ENCODE measurements around the gene TMEM128.
A peak's percentile ranks its signal among the peaks of the same experiment; 100 is the strongest.
"Not testable (repeated sequence)": the region's sequence is repeated elsewhere in the genome, so short reads cannot be mapped to it uniquely, and the experiment has no call there.

Gene TMEM128

DNA sequence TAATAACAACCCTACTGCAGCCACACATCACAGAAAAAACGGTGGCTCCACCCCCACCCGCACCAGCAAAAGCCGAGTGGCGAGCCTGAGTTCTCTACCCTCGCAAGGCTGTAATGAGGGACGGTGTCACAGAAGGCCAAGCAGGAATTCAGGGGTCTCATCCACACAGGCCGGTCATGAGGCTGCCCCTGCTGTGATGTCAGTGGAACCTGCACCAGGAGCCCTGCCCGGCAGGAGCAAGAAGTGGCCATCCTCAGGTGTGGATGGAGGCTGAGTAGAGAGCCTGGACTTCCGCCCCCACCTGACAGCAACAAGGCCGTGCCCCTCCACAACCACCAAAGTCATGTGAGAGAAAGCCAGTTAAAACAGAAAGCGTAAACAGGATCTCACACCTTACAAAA, 21.3 kb upstream of the TMEM128 start:
- Mint-ChIP-seq H3K4me1 (ENCODE audit: low read depth) (peaks cover 15% of the 10 kb centered on the region), H3K9me3 (no peaks in the 10 kb centered on the region), H3K27ac (peak overlapping the region; percentile 70), H3K36me3 (ENCODE audit: low read depth) (peaks cover 67% of the 10 kb centered on the region), H3K27me3 (no peaks in the 10 kb centered on the region), H3K4me3 (peak overlapping the region; percentile 34)

DNA sequence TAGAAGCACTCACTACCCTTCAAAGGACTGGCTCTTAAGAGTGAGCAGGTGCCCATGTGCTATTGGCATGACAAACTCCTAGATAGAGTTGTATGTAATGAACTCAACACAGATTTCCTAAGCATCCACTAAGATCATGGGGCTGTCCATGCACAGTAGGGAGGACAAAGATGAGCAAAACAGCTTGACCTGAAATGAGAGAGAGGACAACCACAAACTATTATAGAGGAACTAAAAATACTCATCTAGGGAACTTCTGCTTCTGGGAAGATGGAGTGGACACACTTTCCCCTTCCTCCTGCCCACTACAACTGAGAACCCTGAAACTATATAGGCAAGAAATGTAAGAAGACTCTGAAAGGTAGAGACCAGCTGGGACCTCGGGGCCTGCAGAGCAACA, 20.8 kb upstream of the TMEM128 start:
- Mint-ChIP-seq H3K27ac (peak overlapping the region; percentile 70), H3K27me3 (no peaks in the 10 kb centered on the region), H3K4me3 (peak overlapping the region; percentile 24), H3K36me3 (ENCODE audit: low read depth) (peaks cover 63% of the 10 kb centered on the region), H3K4me1 (ENCODE audit: low read depth) (peaks cover 15% of the 10 kb centered on the region), H3K9me3 (no peaks in the 10 kb centered on the region)

DNA sequence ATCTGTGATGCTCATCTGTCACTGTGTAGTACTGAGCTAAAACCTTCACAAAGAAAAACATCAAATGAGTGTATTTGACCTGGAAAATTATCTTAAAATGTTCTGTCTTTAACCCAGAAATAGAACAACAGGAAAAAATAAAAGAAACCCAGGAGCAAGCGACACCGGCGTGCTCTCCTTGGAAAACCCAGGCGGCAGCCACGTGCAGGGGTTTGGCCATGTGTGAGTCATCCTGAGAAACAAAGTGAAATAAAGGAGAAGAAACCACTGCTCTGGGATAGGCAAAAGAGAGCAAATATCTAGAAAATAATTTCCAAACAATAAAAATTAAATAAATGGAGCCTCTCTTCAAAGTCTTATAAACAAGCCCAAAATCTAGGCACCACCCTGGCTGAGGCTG, 20.0 kb upstream of the TMEM128 start:
- Mint-ChIP-seq H3K4me3 (no peak overlapping the region), H3K9me3 (no peaks in the 10 kb centered on the region), H3K27me3 (no peaks in the 10 kb centered on the region), H3K36me3 (ENCODE audit: low read depth) (peaks cover 55% of the 10 kb centered on the region), H3K27ac (peak overlapping the region; percentile 49), H3K4me1 (ENCODE audit: low read depth) (peaks cover 15% of the 10 kb centered on the region)

DNA sequence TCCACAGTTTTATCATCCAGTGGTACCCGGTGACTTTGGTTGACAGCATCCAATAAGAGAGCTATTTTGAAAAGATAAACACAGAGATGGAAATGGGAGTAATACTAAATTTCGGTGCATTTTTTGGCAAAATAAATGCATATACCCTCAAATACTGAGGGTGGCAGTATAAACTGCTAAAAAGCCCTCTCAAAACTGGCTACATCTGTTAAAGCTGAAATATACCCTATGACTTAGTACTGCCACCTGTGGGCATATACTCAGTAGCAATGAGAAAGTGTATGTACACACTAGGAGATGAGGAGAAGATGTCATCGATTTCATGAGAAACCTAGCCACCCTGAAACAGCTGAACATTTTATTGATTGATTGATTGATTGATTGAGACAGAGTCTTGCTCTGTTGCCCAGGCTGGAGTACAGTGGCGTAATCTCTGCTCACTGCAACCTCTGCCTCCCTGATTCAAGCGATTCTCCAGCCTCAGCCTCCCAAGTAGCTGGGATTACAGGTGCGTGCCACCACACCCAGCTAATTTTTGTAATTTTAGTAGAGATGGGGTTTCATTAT, 12.2 kb upstream of the TMEM128 start:
- Mint-ChIP-seq H3K4me3 (no peak overlapping the region), H3K27me3 (no peaks in the 10 kb centered on the region), H3K9me3 (no peaks in the 10 kb centered on the region), H3K4me1 (ENCODE audit: low read depth) (no peaks in the 10 kb centered on the region), H3K36me3 (ENCODE audit: low read depth) (no peaks in the 10 kb centered on the region), H3K27ac (no peak overlapping the region)

DNA sequence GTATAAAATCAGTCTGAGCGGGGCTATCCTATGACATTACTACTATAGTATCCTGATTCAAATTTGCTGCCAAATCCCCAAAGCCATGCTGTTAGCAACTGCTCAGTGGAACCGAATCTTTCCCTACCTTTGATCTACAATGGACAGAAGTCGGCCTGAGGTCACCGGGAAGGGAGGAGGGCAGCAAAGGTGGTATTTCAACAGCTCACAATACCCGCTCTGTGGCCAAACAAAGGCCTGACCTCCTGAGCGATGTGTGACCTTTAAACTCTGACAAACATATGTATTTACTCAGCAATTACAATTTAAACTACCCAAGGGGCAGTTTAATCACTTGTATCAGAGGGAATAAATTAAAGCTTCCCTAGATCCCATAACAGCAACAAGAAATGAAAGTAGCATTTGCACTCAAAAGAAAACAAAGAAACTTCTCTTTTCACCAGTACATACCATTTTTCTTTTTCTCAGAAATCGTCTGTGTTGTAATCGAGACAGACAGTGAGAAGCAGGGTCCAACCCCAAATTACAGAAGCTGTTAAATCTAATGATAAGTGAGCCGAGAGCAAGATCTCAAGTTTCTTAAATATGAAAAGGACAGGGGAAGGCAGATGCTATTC, 11.6 kb upstream of the TMEM128 start:
- Mint-ChIP-seq H3K4me1 (ENCODE audit: low read depth) (no peaks in the 10 kb centered on the region), H3K9me3 (no peaks in the 10 kb centered on the region), H3K4me3 (no peak overlapping the region), H3K36me3 (ENCODE audit: low read depth) (no peaks in the 10 kb centered on the region), H3K27ac (no peak overlapping the region), H3K27me3 (no peaks in the 10 kb centered on the region)

DNA sequence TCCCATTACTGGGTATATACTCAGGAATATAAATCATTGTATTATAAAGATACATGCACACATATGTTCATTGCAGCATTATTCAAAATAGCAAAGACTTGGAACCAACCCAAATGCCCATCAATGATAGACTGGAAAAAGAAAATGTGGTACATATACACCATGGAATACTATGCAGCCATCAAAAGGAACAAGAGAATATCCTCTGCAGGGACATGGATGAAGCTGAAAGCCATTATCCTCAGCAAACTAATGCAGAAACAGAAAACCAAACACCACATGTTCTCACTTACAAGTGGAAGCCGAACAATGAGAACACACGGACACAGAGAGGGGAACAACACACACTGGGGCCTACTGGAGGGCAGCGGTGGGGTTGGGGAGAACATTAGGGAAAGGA, 9.7 kb upstream of the TMEM128 start:
- not testable (repeated sequence) for H3K27me3 Mint-ChIP-seq; H3K27ac Mint-ChIP-seq; H3K4me1 Mint-ChIP-seq (ENCODE audit: low read depth); H3K9me3 Mint-ChIP-seq; H3K36me3 Mint-ChIP-seq (ENCODE audit: low read depth); H3K4me3 Mint-ChIP-seq

DNA sequence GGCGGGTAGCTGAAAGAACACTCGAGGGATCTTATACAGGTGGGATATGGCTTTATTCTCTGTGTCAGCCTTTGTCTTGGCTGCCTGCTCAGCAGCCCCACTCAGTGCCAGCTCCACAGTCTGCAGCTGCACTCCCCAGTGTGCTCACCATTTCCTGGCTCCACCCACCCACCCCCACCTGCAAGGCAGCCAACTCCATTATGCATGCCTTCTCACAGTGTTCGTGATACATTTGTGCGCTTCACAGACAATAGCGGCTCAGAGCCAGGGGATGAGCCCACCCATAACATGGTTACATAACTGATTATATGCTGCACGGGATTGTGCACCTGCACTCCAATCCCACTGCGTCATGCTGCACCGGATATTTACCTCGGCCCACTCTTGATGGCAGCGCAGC, 8.8 kb upstream of the TMEM128 start:
- H3K36me3 Mint-ChIP-seq (ENCODE audit: low read depth): no peaks in the 10 kb centered on the region
- no peaks in the 10 kb centered on the region for H3K9me3 Mint-ChIP-seq
- H3K27me3 Mint-ChIP-seq: peaks cover 5% of the 10 kb centered on the region
- H3K4me1 Mint-ChIP-seq (ENCODE audit: low read depth): peaks cover 4% of the 10 kb centered on the region
- no peak overlapping the region for H3K27ac Mint-ChIP-seq
- H3K4me3 Mint-ChIP-seq: no peak overlapping the region

DNA sequence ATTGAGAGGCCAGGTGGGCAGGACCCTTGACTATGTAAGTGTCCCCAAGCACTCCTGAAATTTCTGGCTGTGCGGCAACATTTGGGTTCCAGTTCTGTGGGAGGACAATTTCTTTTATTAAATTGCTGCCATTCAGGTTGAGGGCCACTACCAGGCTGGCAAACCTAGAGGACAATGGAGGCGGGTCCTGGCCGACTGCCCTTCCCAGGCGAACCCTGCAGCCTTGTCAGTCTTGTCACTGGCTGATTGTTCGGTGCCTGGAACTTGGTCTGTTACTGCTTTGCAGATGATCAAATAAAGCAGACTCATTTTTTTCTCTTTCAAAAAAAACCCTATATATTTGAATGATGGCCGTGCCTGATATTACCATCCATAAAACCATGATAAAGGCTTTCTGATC, 6.6 kb upstream of the TMEM128 start:
- Mint-ChIP-seq H3K27me3 (peaks cover 5% of the 10 kb centered on the region), H3K36me3 (ENCODE audit: low read depth) (no peaks in the 10 kb centered on the region), H3K27ac (no peak overlapping the region), H3K4me1 (ENCODE audit: low read depth) (peaks cover 4% of the 10 kb centered on the region), H3K4me3 (no peak overlapping the region), H3K9me3 (no peaks in the 10 kb centered on the region)

DNA sequence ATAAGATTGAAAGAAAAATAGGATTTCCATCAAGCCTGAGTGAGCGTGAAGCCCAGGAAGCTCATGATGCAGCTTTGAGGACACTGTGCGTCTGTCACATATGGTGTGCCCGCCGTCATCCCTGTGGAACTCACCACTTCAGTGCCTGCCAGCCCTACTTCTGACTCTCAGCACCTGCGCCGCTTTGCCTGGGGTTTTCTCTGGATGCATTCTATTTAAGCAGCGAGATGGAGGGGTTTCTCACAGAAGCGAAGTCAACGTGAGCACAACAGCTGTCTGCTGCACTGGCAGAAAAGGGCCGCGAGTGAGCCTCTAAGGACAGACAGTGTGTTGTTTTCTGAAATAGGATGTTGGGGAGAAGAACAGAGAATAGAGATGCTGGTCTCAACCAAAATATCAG, 6.2 kb upstream of the TMEM128 start:
- Mint-ChIP-seq H3K36me3 (ENCODE audit: low read depth) (no peaks in the 10 kb centered on the region), H3K9me3 (no peaks in the 10 kb centered on the region), H3K4me3 (no peak overlapping the region), H3K27me3 (peaks cover 5% of the 10 kb centered on the region), H3K27ac (no peak overlapping the region), H3K4me1 (ENCODE audit: low read depth) (peaks cover 6% of the 10 kb centered on the region)

DNA sequence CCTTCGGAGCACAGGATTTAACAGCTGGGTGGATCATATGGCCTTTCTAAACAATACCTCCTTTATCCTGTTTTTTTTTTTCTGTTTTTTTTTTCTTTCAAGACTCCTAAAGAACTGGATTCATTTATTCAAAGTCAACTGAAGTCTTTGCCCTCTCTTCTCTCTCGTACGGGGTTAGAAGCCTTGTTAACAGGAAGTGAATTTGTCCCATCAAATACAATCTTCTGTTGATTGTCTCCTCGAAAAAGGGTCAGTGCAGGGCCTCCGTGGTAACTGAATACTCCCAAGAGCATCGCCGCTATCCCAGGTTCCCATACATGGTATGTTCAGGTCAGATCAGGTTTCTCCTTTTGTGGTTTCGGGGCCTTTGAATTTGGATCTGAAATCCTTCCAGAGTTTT, 1.8 kb upstream of the TMEM128 start:
- Mint-ChIP-seq H3K36me3 (ENCODE audit: low read depth) (peaks cover 18% of the 10 kb centered on the region), H3K27ac (no peak overlapping the region), H3K4me3 (no peak overlapping the region), H3K27me3 (peaks cover 5% of the 10 kb centered on the region), H3K4me1 (ENCODE audit: low read depth) (peaks cover 28% of the 10 kb centered on the region), H3K9me3 (no peaks in the 10 kb centered on the region)

DNA sequence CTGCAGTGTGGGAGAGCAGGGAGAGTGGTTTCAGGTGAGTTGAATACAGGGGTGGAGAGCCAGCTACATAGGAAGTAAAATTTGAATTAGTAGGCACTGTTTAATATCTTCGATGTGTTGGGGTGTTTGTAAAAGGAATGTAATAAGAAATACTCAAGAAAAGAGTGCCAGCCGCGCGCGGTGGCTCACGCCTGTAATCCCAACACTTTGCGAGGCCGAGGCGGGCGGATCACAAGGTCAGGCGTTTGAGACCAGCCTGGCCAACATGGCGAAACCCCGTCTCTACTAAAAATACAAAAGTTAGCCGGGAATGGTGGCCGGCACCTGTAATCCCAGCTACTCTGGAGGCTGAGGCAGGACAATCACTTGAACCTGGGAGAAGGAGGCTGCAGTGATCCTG, 1.3 kb upstream of the TMEM128 start:
- Mint-ChIP-seq H3K27ac (peak overlapping the region; percentile 99), H3K4me1 (ENCODE audit: low read depth) (peaks cover 28% of the 10 kb centered on the region), H3K36me3 (ENCODE audit: low read depth) (peaks cover 24% of the 10 kb centered on the region), H3K4me3 (peak overlapping the region; percentile 99)
- not testable (repeated sequence) for H3K9me3 Mint-ChIP-seq, H3K27me3 Mint-ChIP-seq

DNA sequence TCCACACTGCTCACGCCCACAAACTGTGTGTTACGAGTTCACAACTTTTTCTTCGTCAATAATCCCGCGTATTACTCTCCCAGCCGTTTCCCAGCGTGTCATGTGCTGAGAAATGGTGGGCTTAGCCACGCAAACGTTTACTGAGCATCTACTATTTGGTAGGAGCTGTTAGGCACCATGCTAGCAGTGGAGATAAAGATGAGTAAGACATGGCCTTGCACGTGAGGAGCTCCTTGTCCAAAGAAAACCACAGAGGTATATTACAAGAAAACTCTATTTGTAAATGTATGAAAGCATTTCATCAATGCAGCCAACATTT, 821 bp upstream of the TMEM128 start:
- H3K4me3 Mint-ChIP-seq: peak overlapping the region; percentile 99
- H3K36me3 Mint-ChIP-seq (ENCODE audit: low read depth): peaks cover 29% of the 10 kb centered on the region
- H3K9me3 Mint-ChIP-seq: no peaks in the 10 kb centered on the region
- peak overlapping the region; percentile 99 for H3K27ac Mint-ChIP-seq
- peaks cover 28% of the 10 kb centered on the region for H3K4me1 Mint-ChIP-seq (ENCODE audit: low read depth)
- H3K27me3 Mint-ChIP-seq: peaks cover 5% of the 10 kb centered on the region

DNA sequence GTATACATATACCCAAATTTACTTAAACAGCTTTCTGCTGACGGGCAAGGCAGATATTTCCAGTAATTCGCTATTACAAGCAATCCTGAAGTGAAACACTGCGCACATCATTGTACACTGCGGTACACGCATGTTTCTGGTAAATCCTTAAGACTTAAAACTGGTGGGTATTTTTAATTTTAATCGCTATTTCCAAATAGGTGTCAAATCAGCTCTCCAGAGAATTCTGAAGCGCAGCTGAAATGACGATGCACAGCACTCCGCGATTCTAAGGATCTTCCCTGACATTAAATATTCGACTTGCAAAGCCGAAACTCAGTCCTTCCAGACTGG, 361 bp downstream of the TMEM128 start:
- no peaks in the 10 kb centered on the region for H3K9me3 Mint-ChIP-seq
- H3K4me3 Mint-ChIP-seq: peak overlapping the region; percentile 99
- H3K36me3 Mint-ChIP-seq (ENCODE audit: low read depth): peaks cover 38% of the 10 kb centered on the region
- no peaks in the 10 kb centered on the region for H3K27me3 Mint-ChIP-seq
- H3K27ac Mint-ChIP-seq: peak overlapping the region; percentile 99
- H3K4me1 Mint-ChIP-seq (ENCODE audit: low read depth): peaks cover 24% of the 10 kb centered on the region

DNA sequence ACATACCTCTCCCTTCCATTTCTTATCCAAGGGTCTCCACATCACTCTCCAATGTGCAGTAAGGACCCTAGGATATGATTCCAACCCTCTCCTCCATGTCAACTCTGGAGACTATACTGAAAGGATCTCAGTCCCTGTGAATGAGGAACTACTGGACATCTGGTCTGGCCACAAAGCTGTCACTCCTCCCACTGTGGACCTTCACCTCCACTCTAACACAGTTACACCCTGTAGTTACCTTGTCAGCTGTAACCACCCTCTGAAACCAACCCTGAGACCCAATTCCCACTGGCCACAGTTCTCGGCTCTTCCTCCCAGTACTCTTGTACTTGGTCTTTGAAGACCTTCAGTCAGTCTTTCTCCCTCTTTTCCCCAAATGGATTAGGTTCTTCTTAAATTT, 2.9 kb downstream of the TMEM128 start:
- H3K27ac Mint-ChIP-seq: no peak overlapping the region
- H3K4me3 Mint-ChIP-seq: no peak overlapping the region
- H3K9me3 Mint-ChIP-seq: no peaks in the 10 kb centered on the region
- H3K27me3 Mint-ChIP-seq: no peaks in the 10 kb centered on the region
- H3K4me1 Mint-ChIP-seq (ENCODE audit: low read depth): peaks cover 24% of the 10 kb centered on the region
- H3K36me3 Mint-ChIP-seq (ENCODE audit: low read depth): peaks cover 56% of the 10 kb centered on the region

DNA sequence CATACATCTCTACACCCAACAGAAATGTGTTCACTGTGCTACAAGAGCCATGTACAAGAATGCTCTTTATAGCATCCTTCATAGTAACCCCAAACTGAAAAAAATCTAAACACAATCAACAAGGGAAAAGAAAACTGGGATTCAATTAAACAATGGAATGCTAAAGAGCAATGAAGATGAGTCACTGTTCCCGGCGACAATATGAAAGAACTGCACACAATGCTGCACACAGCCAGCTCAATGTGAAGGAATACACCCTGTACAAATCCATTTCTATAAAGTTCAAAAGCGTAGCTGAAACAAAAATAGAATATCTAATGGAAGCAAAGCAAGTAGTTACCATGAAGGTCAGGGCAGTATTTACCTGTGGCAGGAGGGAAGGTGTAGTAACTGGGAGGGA, 8.5 kb downstream of the TMEM128 start:
- not testable (repeated sequence) for H3K4me1 Mint-ChIP-seq (ENCODE audit: low read depth); H3K4me3 Mint-ChIP-seq; H3K27ac Mint-ChIP-seq; H3K27me3 Mint-ChIP-seq; H3K9me3 Mint-ChIP-seq
- H3K36me3 Mint-ChIP-seq (ENCODE audit: low read depth): peaks cover 71% of the 10 kb centered on the region

DNA sequence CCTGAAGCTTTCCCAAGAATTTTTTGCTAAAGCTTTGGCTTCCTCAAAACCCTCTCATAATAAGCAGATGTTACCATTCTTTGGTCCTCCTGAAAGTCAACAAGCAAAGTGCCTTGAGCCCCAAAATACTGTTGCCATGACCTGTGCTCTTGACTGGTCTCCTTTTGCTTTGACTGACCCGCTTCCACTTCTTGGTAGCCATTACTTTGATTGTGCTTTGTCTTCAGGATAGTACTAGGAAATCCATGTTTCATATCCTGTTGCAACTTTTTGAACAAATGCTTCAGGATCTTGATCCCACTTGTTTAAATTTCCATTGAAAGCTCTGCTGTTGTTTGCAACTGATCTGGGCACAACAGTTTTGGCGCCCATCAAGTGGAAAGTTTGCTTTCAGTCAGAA, 14.4 kb downstream of the TMEM128 start:
- H3K4me3 Mint-ChIP-seq: no peak overlapping the region
- H3K4me1 Mint-ChIP-seq (ENCODE audit: low read depth): no peaks in the 10 kb centered on the region
- H3K9me3 Mint-ChIP-seq: peaks cover 6% of the 10 kb centered on the region
- peaks cover 8% of the 10 kb centered on the region for H3K27me3 Mint-ChIP-seq
- H3K36me3 Mint-ChIP-seq (ENCODE audit: low read depth): peaks cover 24% of the 10 kb centered on the region
- no peak overlapping the region for H3K27ac Mint-ChIP-seq

All from stimulated activated naive CD8-positive, alpha-beta T cell treated with anti-CD3 and anti-CD28 coated beads, Interleukin-15, Interleukin-2, amounts not matched to agents 100 ng/mL and 50 ng/mL, for 24 hours (primary cell).